ENCODE data around the gene GABRB2.
"Not testable (repeated sequence)": the region's sequence is repeated elsewhere in the genome, so short reads cannot be mapped to it uniquely, and the experiment has no call there.

The GABRB2 gene

GRCh38 chr5:161385027-161385426 is 161.5 kb downstream of the GABRB2 start:
- no peak for FAIRE-seq

- no peak for FAIRE-seq
Observed at GRCh38 chr5:161382685-161383084, 163.8 kb downstream of the GABRB2 start.

- no peak for FAIRE-seq
Observed at GRCh38 chr5:161380486-161380885, 166.0 kb downstream of the GABRB2 start.

GRCh38 chr5:161378701-161379100 is 167.8 kb downstream of the GABRB2 start:
- no peak for FAIRE-seq

GRCh38 chr5:161376034-161376433 is 170.5 kb downstream of the GABRB2 start:
- FAIRE-seq = no peak

- FAIRE-seq = no peak
Observed at GRCh38 chr5:161373345-161373707, 173.2 kb downstream of the GABRB2 start.

- FAIRE-seq = no peak
Observed at GRCh38 chr5:161372682-161373344, 173.7 kb downstream of the GABRB2 start.

GRCh38 chr5:161369022-161369421 is 177.5 kb downstream of the GABRB2 start:
- FAIRE-seq = no peak

GRCh38 chr5:161358446-161358845 is 188.1 kb downstream of the GABRB2 start:
- FAIRE-seq = no peak

- no peak for FAIRE-seq
Observed at GRCh38 chr5:161344234-161344633, 202.3 kb downstream of the GABRB2 start.

GRCh38 chr5:161342886-161343285 is 203.6 kb downstream of the GABRB2 start:
- FAIRE-seq = no peak

- FAIRE-seq = no peak
Observed at GRCh38 chr5:161340012-161340411, 206.5 kb downstream of the GABRB2 start.

GRCh38 chr5:161333194-161333880 is 213.2 kb downstream of the GABRB2 start:
- no peak for FAIRE-seq

- FAIRE-seq = no peak
Observed at GRCh38 chr5:161332343-161332742, 214.2 kb downstream of the GABRB2 start.

- no peak for FAIRE-seq
Observed at GRCh38 chr5:161314033-161314432, 232.5 kb downstream of the GABRB2 start.

- no peak for FAIRE-seq
Observed at GRCh38 chr5:161312882-161313281, 233.6 kb downstream of the GABRB2 start.

GRCh38 chr5:161311965-161312364 is 234.6 kb downstream of the GABRB2 start:
- no peak for FAIRE-seq

GRCh38 chr5:161311146-161311708 is 235.3 kb downstream of the GABRB2 start:
- no peak for FAIRE-seq

GRCh38 chr5:161306351-161306995 is 240.1 kb downstream of the GABRB2 start:
- FAIRE-seq = no peak

- no peak for FAIRE-seq
Observed at GRCh38 chr5:161305601-161306000, 240.9 kb downstream of the GABRB2 start.

GRCh38 chr5:161302559-161302958 is 244.0 kb downstream of the GABRB2 start:
- no peak for FAIRE-seq

- FAIRE-seq = no peak
Observed at GRCh38 chr5:161301586-161301985, 244.9 kb downstream of the GABRB2 start.

GRCh38 chr5:161299053-161299452 is 247.5 kb downstream of the GABRB2 start:
- no peak for FAIRE-seq

GRCh38 chr5:161297388-161297787 is 249.1 kb downstream of the GABRB2 start:
- FAIRE-seq = not testable (repeated sequence)
